Measurements from ENCODE around the gene SCAF4.

SCAF4 gene

GRCh38 chr21:31629972-31630711 is 101.8 kb downstream of the SCAF4 start:
- DNase-seq, result peak; percentile 29

GRCh38 chr21:31624961-31625491 is 106.9 kb downstream of the SCAF4 start:
- DNase-seq, result no peak

- no peak for DNase-seq
Observed at GRCh38 chr21:31624181-31624580, 107.7 kb downstream of the SCAF4 start.

GRCh38 chr21:31623664-31624063 is 108.3 kb downstream of the SCAF4 start:
- peak; percentile 21 for DNase-seq

GRCh38 chr21:31622397-31622796 is 109.5 kb downstream of the SCAF4 start:
- no peak for DNase-seq
